ENCODE measurements around the gene SIX6.

GRCh38 chr14:60537663-60538062, 28.7 kb downstream of the SIX6 start:
- TF ChIP-seq CTCF (IDR thresholded peaks at IDR 0.05; ENCODE audit: low read depth, low read length) (no peak), EZH2phosphoT487 (IDR thresholded peaks at IDR 0.05; ENCODE audit: low read depth) (no peak)
